ENCODE results near the gene ARHGAP12.

The ARHGAP12 gene

DNA sequence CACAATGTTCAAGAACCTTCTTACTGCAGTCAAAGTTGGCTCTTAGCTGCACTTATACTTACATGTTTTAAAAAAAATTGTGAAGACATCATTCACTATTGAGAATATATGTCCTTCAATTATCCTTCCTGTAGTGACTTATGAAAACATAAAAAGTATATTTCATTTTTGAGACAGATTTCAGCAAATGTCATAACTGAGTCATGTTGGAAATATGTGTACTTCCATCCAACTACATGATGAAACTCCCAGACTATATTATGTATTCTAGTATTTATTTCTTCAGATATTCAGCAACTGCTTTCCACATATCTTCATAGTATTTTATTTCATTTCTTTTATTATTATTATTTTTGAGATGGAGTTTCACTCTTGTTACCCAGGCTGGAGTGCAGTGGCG, 160.2 kb downstream of the ARHGAP12 start:
- DNase-seq: no peak

DNA sequence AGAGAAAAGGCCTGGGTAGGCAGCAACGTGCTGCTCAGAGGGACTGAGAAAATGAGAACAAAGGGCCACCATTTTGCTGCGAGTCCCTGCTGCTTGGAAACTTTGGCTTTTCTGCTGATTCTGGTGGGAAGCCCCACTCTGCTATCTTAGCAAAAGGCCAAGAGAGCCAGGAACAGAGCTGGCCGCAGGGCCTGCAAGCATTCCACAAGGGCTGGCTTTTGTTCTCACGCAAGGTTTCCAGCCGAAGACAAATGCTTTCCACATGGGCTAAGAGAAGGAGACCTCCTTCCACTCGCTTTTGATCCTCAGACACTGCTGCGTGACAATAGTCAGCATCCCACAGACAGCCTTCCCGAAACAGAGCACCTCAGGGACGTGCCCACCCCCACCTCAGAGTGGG, 163.1 kb downstream of the ARHGAP12 start:
- DNase-seq: no peak

DNA sequence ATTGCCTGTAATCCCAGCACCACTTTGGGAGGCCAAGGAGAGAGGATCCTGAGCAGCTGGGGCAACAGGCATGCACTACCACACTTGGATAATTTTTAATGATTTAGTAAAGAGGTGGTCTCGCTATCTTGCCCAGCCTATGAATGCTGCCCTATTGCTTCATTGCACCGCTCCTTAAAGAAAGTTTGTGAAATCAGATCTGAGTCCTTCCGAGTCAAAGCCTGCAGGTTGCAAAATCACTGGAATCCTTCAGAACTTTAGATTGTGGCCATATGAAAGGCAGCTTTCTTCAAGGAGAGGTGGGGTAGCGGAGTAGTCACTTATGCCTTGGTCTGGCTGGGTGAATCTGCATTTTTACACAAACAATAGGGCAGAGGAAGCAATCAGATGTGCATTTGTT, 166.3 kb downstream of the ARHGAP12 start:
- no peak for DNase-seq

DNA sequence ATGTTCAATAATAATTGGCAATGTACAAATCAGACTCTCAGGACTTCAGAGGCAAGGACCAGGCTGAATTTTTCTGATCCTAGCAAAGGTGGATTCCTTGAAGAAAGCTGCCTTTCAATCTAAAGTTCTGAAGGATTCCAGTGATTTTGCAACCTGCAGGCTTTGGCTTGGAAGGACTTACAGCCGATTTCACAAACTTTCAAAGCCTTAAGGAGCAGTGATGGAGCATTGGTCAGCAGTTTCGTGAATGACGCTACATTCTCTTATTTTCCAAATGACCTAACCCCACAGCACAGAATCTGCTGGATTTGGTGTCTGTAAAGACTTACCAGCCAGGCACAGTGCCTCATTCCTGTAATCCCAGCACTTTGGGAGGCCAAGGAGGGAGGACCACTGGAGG, 167.5 kb downstream of the ARHGAP12 start:
- no peak for DNase-seq

DNA sequence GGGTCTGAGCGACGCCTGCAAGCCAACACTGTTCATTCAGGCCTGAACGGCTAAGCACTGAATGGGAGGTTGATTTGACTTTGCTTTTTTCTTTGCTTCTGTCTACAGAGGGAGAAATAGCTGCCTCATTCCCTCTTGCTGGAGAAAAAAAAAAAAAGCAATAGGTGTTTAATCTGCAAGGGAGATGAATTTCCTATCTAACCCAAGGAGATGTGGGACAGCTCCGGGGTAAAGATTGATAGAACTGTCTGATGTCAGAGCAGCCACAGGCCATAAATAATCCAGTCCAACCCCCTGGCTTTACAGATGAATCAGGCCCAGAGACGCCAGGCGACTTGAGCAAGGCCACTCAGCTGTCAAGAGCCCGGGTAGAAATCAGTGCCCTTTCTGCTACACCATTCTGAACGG, 168.0 kb downstream of the ARHGAP12 start:
- no peak for DNase-seq

DNA sequence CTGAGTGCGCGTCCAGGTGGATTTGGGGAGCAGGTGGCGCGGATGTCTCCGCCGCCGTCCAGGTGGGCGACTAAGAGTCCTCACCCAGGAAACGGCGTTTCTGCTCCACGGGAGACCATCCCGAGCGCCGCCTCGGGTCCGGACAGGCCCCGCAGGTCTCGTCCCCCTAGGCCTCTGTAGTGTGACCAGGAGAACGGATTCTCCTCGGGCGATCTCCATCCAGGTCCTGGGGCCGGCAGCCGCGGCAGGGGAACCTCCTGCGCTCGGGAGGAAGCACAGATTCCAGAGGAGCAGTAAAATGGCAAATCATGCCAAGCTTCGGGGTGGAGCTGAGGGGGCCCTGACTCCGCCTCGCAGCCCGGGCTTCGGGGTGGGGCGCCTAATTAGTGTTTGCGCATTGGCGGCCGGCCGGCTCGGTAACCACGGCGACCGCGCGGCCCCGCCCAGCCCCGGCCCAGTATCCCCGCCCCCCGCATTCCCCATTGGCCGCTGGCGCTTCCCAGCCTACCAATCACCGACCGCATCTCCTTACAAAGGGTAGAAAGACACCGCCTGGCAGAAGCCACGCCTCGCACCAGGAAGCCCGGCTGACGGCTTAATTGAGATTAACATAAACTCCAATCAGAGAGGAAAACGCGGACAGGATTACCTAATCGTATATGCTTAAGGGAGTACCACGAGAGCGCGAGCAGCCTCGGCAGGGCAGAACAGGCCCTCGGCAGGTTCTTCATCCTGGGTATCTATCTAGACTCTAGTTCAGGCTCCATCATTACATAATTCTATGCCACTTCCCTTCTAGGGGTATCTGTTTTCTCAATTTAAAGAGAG, 168.6 kb downstream of the ARHGAP12 start:
- peak; percentile 69 to 99 (median 92) for DNase-seq

DNA sequence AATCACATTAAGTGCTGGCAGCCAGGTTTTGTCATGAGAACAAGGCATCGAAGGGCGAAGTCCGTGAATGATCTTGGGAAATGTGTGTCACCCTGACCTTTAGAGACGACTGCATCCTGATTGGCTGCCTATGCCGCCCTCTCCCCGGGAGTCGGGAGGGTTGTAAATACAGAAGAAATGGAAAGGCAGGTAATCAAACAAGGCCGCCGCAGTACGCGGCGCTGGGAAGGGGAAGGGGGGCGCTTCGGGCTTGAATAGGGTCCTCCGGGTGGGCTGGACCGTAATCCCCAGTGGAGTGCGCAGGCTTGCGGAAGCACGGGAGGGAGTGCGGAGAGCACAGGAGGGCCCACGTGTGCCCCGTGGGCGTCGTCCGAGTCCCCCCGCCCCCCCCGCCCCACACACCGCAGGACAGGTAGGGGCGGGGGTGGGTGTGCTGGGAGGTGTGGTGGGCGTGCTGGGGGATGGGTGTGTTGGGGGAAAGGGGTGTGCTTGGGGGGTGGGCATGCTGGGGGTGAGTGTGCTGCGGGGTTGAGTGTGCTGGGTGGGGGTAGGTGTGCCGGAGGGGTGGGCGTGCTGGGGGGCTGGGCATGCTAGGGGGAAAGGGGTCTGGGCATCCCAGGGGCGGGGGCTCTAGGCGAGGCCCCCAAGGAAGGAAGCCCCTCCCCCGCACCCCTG, 169.4 kb downstream of the ARHGAP12 start:
- peak in 8 of 14 donors; percentile 14 to 66 (median 28) for DNase-seq

DNA sequence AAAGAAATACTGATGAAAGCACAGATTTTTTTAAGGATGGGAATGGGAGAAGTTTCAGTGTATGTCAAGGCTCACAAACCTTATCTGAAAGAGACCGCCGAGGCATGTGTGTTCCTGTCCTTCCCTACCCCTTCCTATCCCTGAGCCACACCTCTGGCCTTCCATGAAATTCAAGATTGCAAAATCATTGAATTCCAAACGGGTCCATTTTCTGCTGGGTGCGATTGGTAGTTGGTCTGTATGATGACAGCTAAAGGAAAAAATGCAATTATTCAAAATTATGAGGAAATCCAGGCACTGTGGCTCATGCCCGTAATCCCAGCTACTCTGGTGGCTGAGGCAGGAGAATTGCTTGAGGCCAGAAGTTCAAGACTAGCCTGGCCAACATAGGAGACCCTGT, 170.1 kb downstream of the ARHGAP12 start:
- no peak for DNase-seq

DNA sequence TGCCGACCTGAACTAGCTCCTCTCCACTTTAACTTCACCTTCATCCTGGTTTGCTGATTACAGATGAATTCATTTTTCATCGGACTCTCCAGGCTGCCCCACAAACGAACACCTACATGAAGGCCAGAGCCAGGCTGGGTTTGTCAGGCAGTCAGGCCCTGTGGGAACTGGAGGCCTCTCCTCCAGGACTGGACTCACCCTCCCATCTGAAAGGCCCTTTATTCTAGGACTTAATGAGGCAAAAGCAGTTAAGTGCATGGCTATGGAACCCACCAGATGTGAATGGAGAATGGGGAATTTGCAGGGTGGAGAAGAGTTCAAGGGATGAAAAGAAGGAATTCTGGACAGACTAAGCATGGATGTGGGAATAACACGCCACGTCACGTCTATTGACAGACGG, 170.8 kb downstream of the ARHGAP12 start:
- DNase-seq: peak in 4 of 14 donors; percentile 22 to 57 (median 36)

DNA sequence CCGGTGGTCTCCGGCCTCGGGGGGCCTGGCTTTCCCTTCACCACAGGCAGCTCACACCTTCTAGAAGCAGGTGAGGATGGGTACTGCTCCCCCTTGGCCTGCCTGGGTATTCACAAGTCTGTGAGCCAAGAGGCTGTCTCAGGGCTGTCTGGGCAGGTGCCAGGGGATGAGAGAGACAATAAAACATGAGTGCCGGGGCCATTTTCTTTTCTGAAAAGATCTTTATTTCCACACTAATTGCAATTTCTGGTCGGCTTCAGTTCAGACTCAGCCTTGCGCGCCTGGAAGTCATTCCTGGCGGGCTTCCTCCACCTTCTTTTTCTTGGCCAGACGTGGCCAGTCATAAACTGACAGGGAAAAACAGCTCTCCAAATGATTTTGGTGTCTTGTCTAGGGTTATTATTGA, 171.2 kb downstream of the ARHGAP12 start:
- DNase-seq: peak in 7 of 14 donors; percentile 18 to 57 (median 23)

DNA sequence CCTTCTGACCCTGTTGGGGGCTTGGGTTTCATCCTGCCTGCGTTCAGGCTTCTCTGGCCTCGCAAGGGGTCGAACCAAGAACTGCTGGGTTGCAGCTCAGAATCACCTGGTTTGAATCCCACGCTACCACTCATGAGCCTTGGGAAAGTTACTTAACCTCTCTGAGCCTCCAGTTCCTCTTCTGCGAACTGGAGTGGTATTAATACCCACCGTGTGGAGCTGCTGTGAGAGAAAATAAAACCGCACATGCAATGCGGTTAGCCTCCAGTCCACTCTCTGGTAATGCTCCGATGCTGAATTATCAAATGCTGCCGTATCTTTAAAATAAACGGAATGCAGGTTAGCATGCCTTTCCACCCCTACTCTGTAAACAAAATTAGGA, 171.9 kb downstream of the ARHGAP12 start:
- peak in 1 of 14 donors; percentile 12 for DNase-seq

DNA sequence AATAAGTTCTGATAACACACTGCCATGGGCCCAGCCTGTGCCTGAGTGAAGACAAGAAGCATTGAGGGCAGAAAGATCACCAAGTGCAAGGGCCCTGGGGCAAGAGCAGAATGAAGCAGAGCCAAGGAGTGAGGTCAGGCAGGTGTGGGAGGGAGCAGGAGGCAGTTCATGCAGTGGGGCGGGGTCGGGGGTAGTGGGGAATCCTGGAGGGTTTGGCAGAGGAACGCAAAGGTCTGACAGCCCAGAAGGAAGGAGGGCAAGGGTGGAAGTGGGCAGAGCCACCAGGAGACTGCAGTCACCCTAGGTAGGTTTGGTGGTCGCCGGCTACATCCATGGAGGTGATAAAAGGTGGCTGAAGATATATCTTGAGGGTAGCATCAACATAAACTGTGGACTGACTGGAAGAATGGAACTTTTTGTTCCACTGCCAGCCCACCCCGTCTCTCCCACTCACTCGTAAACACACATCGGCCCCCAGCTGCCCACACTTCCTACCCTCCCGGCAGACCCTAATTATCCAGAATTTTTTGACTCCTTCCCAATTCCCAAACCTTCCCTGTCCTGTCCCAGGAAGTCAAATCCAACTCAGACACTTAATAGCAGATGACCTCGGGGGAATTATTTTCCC, 172.4 kb downstream of the ARHGAP12 start:
- no peak for DNase-seq
